Measurements from ENCODE around the gene NT5DC2.

DNA sequence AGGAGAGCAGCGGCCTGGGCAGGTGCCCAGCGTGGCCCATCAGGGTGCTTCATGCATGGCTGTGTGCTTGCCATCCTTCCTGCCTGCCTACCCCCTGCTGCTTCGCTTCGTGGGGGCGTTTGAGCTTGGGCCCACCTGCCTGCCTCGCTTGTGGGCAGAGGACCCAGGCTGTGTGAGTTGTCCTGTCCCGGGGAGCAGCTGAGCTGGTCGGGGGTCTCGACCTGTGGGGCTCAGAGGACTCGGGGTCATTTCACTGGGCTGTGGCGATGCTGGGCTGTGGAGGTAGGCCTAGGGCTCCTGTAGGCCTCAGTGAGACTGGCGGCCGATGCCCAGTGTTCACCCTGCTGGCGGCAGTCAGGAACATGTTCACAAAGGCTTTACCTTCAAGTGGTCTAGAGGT lies 50.6 kb downstream of the NT5DC2 start:
- TF ChIP-seq RNF2 (IDR thresholded peaks at IDR 0.05; ENCODE audit: borderline replicate concordance, low read depth, low read length, missing control alignments, poor library complexity, severe bottlenecking) (no peak), ASH2L (IDR thresholded peaks at IDR 0.05; ENCODE audit: low read length) (no peak), SAP30 (IDR thresholded peaks at IDR 0.05; ENCODE audit: insufficient read depth, insufficient replicate concordance, low read length) (no peak), EP300 (IDR thresholded peaks at IDR 0.05; ENCODE audit: borderline replicate concordance in 1 of 2, low read depth in 2 of 2, low read length in 2 of 2) (no peak), YY1 (IDR thresholded peaks at IDR 0.05; ENCODE audit: low read depth, low read length) (no peak), SIN3A (conservative IDR thresholded peaks at IDR 0.05 in 1 of 2, IDR thresholded peaks at IDR 0.05 in 1 of 2; ENCODE audit: low read depth in 1 of 2, low read length in 2 of 2) (no peak), TAF1 (IDR thresholded peaks at IDR 0.05; ENCODE audit: low read depth, low read length) (no peak), CHD2 (IDR thresholded peaks at IDR 0.05; ENCODE audit: low read length) (no peak), EZH2 (IDR thresholded peaks at IDR 0.05; ENCODE audit: low read depth, low read length, severe bottlenecking) (no peak), POLR2A (IDR thresholded peaks at IDR 0.05; ENCODE audit: control extremely low read depth in 1 of 2, low read depth in 2 of 2, low read length in 2 of 2) (no peak), RAD21 (IDR thresholded peaks at IDR 0.05 in 1 of 2, conservative IDR thresholded peaks at IDR 0.05 in 1 of 2; ENCODE audit: low read depth in 2 of 2, low read length in 2 of 2) (no peak), TEAD4 (IDR thresholded peaks at IDR 0.05; ENCODE audit: low read depth, low read length) (no peak)
- TF ChIP-seq, protein P1, sequence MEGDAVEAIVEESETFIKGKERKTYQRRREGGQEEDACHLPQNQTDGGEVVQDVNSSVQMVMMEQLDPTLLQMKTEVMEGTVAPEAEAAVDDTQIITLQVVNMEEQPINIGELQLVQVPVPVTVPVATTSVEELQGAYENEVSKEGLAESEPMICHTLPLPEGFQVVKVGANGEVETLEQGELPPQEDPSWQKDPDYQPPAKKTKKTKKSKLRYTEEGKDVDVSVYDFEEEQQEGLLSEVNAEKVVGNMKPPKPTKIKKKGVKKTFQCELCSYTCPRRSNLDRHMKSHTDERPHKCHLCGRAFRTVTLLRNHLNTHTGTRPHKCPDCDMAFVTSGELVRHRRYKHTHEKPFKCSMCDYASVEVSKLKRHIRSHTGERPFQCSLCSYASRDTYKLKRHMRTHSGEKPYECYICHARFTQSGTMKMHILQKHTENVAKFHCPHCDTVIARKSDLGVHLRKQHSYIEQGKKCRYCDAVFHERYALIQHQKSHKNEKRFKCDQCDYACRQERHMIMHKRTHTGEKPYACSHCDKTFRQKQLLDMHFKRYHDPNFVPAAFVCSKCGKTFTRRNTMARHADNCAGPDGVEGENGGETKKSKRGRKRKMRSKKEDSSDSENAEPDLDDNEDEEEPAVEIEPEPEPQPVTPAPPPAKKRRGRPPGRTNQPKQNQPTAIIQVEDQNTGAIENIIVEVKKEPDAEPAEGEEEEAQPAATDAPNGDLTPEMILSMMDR (IDR thresholded peaks at IDR 0.05; ENCODE audit: control extremely low read depth in 1 of 3, insufficient read depth in 1 of 3, low read depth in 1 of 3, low read length in 3 of 3) = no peak
- TF ChIP-seq, protein P2, sequence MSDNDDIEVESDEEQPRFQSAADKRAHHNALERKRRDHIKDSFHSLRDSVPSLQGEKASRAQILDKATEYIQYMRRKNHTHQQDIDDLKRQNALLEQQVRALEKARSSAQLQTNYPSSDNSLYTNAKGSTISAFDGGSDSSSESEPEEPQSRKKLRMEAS (IDR thresholded peaks at IDR 0.05) = no peak
